Neural cell (in vitro differentiated cells): ENCODE data around the gene IQGAP1. TPM values are rescaled to one million over a fixed set of nuclear protein-coding genes. Genes with fewer than 3 reads are reported as not detected.

Source experiments
- H2AFZ ChIP-seq: fragments of 200-600, 300-800 bp; sonication (generic), shearing (Covaris generic); 2 replicates; pipeline ENCODE4 v1.6.0; 2014; ENCODE audit warnings: low read depth, mild to moderate bottlenecking, antibody characterized with exemption, low read length, moderate library complexity
- H3F3A ChIP-seq: fragments of 200-600 bp; shearing (Covaris generic); 2 replicates; pipeline ENCODE4 v1.6.1; 2016; ENCODE audit warnings: mild to moderate bottlenecking, moderate library complexity, mixed read lengths, antibody characterized with exemption, low read length; ENCODE audit not compliant: insufficient read depth, poor library complexity, severe bottlenecking
- H3K27ac ChIP-seq: fragments of 200-600, 300-800 bp; sonication (generic), shearing (Covaris generic); 2 replicates; pipeline ENCODE4 v1.5.1; 2014; ENCODE audit warnings: mild to moderate bottlenecking, low read length, moderate library complexity
- H3K27me3 ChIP-seq: fragments of 300-800, 200-600 bp; sonication (generic), shearing (Covaris generic); 2 replicates; pipeline ENCODE4 v1.6.0; 2014; ENCODE audit warnings: mild to moderate bottlenecking, low read depth, low read length, moderate library complexity; ENCODE audit not compliant: insufficient read depth
- H3K36me3 ChIP-seq: fragments of 300-800, 200-600 bp; sonication (generic), shearing (Covaris generic); 2 replicates; pipeline ENCODE4 v1.5.1; 2014; ENCODE audit warnings: mild to moderate bottlenecking, antibody characterized with exemption, low read length, moderate library complexity; ENCODE audit not compliant: insufficient read depth
- H3K4me2 ChIP-seq: fragments of 300-800, 200-600 bp; sonication (generic), shearing (Covaris generic); 2 replicates; pipeline ENCODE4 v1.6.0; 2014; ENCODE audit warnings: mild to moderate bottlenecking, low read length
- H3K4me3 ChIP-seq: fragments of 300-800, 200-600 bp; sonication (generic), shearing (Covaris generic); 2 replicates; pipeline ENCODE4 v1.5.1; 2014; ENCODE audit warnings: mild to moderate bottlenecking, low read length, moderate library complexity
- H3K79me2 ChIP-seq: fragments of 200-600 bp; shearing (Covaris generic); replicated peaks from 2 replicates; pipeline ENCODE4 v1.6.0; 2014; ENCODE audit warnings: mild to moderate bottlenecking, low read length, moderate library complexity; ENCODE audit not compliant: insufficient read depth
- H3K9ac ChIP-seq: fragments of 300-800, 200-600 bp; sonication (generic), shearing (Covaris generic); 2 replicates; pipeline ENCODE4 v1.6.1; 2016; ENCODE audit warnings: mild to moderate bottlenecking, low read length, mixed read lengths
- H3K9me2 ChIP-seq: fragments of 200-600 bp; shearing (Covaris generic); 2 replicates; pipeline ENCODE4 v1.6.1; 2016; ENCODE audit warnings: mild to moderate bottlenecking, low read length, mixed read lengths; ENCODE audit not compliant: insufficient read depth
- H3K9me3 ChIP-seq: fragments of 200-600, 300-800 bp; sonication (generic), shearing (Covaris generic); 2 replicates; pipeline ENCODE4 v1.6.1; 2016; ENCODE audit warnings: mild to moderate bottlenecking, mixed run types, low read length, moderate library complexity, mixed read lengths
- H4K20me1 ChIP-seq: fragments of 200-600 bp; shearing (Covaris generic); 2 replicates; pipeline ENCODE4 v1.6.1; 2016; ENCODE audit warnings: mild to moderate bottlenecking, mixed run types; ENCODE audit not compliant: insufficient read depth
- CTCF ChIP-seq: fragments of 450-650 bp; IDR thresholded peaks from 2 replicates; pipeline ENCODE4 v1.5.1; 2014; ENCODE audit warnings: antibody characterized with exemption, mild to moderate bottlenecking, moderate library complexity; ENCODE audit not compliant: poor library complexity, severe bottlenecking
- EP300 ChIP-seq: fragments of 450-650 bp; conservative IDR thresholded peaks from 2 replicates; pipeline ENCODE4 v1.6.1; 2014; ENCODE audit warnings: antibody characterized with exemption, mild to moderate bottlenecking, moderate library complexity; ENCODE audit not compliant: poor library complexity, severe bottlenecking
- EZH2 ChIP-seq: fragments of 200-600, 300-800 bp; shearing (Covaris generic), sonication (generic); IDR thresholded peaks from 2 replicates; pipeline ENCODE4 v1.6.1; 2014; ENCODE audit warnings: antibody characterized with exemption, low read length, borderline replicate concordance, mild to moderate bottlenecking; ENCODE audit not compliant: insufficient read depth, poor library complexity, severe bottlenecking
- MXI1 ChIP-seq: fragments of 450-650 bp; conservative IDR thresholded peaks from 2 replicates; pipeline ENCODE4 v1.6.1; 2014; ENCODE audit warnings: antibody characterized with exemption, mild to moderate bottlenecking; ENCODE audit not compliant: poor library complexity, severe bottlenecking
- RAD21 ChIP-seq: fragments of 450-650 bp; conservative IDR thresholded peaks from 2 replicates; pipeline ENCODE4 v1.6.1; 2014; ENCODE audit warnings: antibody characterized with exemption, mild to moderate bottlenecking, moderate library complexity
- SMC3 ChIP-seq: fragments of 450-650 bp; conservative IDR thresholded peaks from 2 replicates; pipeline ENCODE4 v1.6.1; 2014; ENCODE audit warnings: antibody characterized with exemption, mild to moderate bottlenecking, moderate library complexity; ENCODE audit not compliant: poor library complexity
- TAF1 ChIP-seq: IDR thresholded peaks from 2 replicates; pipeline ENCODE4 v1.6.1; 2012; ENCODE audit warnings: low read depth
- polyA plus RNA-seq: library from polyadenylated mRNA; depleted of rRNA; stranded (reverse); fragments of >200 nt; gene quantifications from 2 replicates; pipeline ENCODE4 v1.2.3, GENCODE V29; 2014
- TF ChIP-seq, protein P1 (sequence below): IDR thresholded peaks from 2 replicates; pipeline ENCODE4 v1.6.1; 2012; ENCODE audit warnings: borderline replicate concordance

Gene IQGAP1
- polyA plus RNA-seq, 1 donor from 2014 or later: 16.6 TPM

GRCh38 chr15:90423801-90424319 is 35.8 kb downstream of the IQGAP1 start:
- Histone ChIP-seq H3K79me2 (peaks cover 5% of the 10 kb centered on the region), H2AFZ (no peak overlapping the region), H3K27ac (no peak overlapping the region)

DNA sequence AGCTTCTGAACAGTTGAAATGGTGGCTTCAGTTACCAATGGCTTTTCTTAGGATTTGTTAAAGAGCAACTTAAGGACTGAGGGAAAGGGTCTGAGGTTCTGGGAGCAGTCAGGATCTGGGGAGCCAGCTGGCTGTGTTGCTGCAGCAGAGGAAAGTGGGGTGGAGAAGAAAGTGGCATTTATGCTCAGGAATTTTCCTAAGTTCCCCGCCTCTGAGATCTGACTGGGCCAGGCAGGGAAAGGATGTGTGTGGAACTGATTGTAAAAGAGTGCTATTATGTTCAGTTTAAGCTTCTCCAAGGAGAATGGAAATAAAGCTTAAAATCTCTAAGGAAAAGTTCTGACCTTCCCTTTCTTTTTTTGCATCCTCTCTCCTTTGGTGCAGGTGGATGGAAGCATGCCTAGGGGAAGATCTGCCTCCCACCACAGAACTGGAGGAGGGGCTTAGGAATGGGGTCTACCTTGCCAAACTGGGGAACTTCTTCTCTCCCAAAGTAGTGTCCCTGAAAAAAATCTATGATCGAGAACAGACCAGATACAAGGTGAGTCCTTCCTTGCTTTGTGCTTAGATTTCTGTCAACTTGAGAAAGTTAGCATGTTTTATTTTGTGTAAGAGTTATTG is 37.8 kb downstream of the IQGAP1 start:
- H3K4me3 ChIP-seq: no peak overlapping the region
- H3K27ac ChIP-seq: no peak overlapping the region
- peaks cover 5% of the 10 kb centered on the region for H3K79me2 ChIP-seq
- no peak overlapping the region for H3K4me2 ChIP-seq
- no peak overlapping the region for H3K9ac ChIP-seq
- no peaks in the 10 kb centered on the region for H3K9me2 ChIP-seq
- TF ChIP-seq SMC3 (no peak), EZH2 (no peak), MXI1 (no peak), RAD21 (no peak)
- H3K9me3 ChIP-seq: no peaks in the 10 kb centered on the region
- H3F3A ChIP-seq: no peaks in the 10 kb centered on the region
- H4K20me1 ChIP-seq: no peaks in the 10 kb centered on the region
- H3K36me3 ChIP-seq: no peaks in the 10 kb centered on the region
- H2AFZ ChIP-seq: no peak overlapping the region
- H3K27me3 ChIP-seq: no peaks in the 10 kb centered on the region

More at GRCh38 chr15:90423801-90424319, 35.8 kb downstream of the IQGAP1 start:
- Histone ChIP-seq H4K20me1 (no peaks in the 10 kb centered on the region), H3K4me2 (no peak overlapping the region), H3K9ac (no peak overlapping the region), H3K9me3 (no peaks in the 10 kb centered on the region), H3K27me3 (no peaks in the 10 kb centered on the region), H3K9me2 (no peaks in the 10 kb centered on the region), H3F3A (no peaks in the 10 kb centered on the region), H3K4me3 (no peak overlapping the region), H3K36me3 (no peaks in the 10 kb centered on the region)
- no peak for TF ChIP-seq RAD21
- TF ChIP-seq CTCF: no peak
- no peak for TF ChIP-seq TAF1
- no peak for TF ChIP-seq EZH2

DNA sequence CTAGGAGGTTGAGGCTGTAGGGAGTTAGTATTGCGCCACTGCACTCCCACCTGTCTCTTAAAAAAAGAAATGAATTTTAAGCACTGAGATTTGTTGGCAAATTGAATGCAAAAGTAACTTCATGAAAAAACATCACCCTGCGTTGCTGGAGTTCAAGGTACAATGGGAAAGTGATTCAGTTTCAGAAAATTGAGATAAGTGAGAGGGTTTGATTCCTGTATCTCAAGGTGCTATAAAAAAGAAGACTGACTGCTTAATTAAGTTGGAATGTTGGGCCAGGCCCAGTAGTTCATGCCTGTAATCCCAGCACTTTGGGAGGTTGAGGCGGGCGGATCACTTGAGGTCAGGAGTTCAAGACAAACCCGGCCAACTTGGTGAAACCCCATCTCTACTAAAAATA is 39.1 kb downstream of the IQGAP1 start:
- H3K9me3 ChIP-seq: no peaks in the 10 kb centered on the region
- H3K27me3 ChIP-seq: no peaks in the 10 kb centered on the region
- no peak overlapping the region for H3K4me3 ChIP-seq
- no peaks in the 10 kb centered on the region for H4K20me1 ChIP-seq
- H3K27ac ChIP-seq: no peak overlapping the region
- H3K9ac ChIP-seq: no peak overlapping the region
- H3K79me2 ChIP-seq: peaks cover 1% of the 10 kb centered on the region
- no peaks in the 10 kb centered on the region for H3K36me3 ChIP-seq
- no peak overlapping the region for H2AFZ ChIP-seq
- no peak overlapping the region for H3K4me2 ChIP-seq
- H3K9me2 ChIP-seq: no peaks in the 10 kb centered on the region
- TF ChIP-seq EZH2: no peak
- TF ChIP-seq, protein P1, sequence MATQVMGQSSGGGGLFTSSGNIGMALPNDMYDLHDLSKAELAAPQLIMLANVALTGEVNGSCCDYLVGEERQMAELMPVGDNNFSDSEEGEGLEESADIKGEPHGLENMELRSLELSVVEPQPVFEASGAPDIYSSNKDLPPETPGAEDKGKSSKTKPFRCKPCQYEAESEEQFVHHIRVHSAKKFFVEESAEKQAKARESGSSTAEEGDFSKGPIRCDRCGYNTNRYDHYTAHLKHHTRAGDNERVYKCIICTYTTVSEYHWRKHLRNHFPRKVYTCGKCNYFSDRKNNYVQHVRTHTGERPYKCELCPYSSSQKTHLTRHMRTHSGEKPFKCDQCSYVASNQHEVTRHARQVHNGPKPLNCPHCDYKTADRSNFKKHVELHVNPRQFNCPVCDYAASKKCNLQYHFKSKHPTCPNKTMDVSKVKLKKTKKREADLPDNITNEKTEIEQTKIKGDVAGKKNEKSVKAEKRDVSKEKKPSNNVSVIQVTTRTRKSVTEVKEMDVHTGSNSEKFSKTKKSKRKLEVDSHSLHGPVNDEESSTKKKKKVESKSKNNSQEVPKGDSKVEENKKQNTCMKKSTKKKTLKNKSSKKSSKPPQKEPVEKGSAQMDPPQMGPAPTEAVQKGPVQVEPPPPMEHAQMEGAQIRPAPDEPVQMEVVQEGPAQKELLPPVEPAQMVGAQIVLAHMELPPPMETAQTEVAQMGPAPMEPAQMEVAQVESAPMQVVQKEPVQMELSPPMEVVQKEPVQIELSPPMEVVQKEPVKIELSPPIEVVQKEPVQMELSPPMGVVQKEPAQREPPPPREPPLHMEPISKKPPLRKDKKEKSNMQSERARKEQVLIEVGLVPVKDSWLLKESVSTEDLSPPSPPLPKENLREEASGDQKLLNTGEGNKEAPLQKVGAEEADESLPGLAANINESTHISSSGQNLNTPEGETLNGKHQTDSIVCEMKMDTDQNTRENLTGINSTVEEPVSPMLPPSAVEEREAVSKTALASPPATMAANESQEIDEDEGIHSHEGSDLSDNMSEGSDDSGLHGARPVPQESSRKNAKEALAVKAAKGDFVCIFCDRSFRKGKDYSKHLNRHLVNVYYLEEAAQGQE: no peak
- TF ChIP-seq EP300: no peak
- H3F3A ChIP-seq: no peaks in the 10 kb centered on the region
